H1 (cell line): ENCODE measurements around the gene PRKAB2. TPM values are rescaled to one million over a fixed set of nuclear protein-coding genes. Genes with fewer than 3 reads are reported as not detected.

Experiments
- CTCF ChIA-PET: fragments of 300-600 bp; sonication (Branson Sonifier 250); formaldehyde crosslinking; loops from one replicate; lab custom pipeline; 2021; ENCODE audit not compliant: partially characterized antibody; lab: Charles Lee
- POLR2A ChIA-PET: fragments of 300-600 bp; sonication (Branson Sonifier 250); formaldehyde crosslinking; loops from one replicate; lab custom pipeline; 2021; ENCODE audit warnings: inconsistent platforms; ENCODE audit not compliant: partially characterized antibody; lab: Charles Lee
- DNase-seq, 2 experiments: peaks; one replicate each; pipeline versions ENCODE4 v3.0.0 to v3.0.0-alpha.2; 2010 to 2022; ENCODE audit warnings: low spot score in 2 of 2, low read depth in 1 of 2, mixed read lengths in 1 of 2
- FAIRE-seq: peaks from 2 replicates; lab custom pipeline; 2011; peaks lifted over from hg19 to GRCh38; lab: Jason Lieb, UNC
- H2AFZ ChIP-seq: 2 replicates; pipeline ENCODE4 v1.8.1; 2012; ENCODE audit warnings: low read length, inconsistent platforms
- H2AK5ac ChIP-seq: 2 replicates; pipeline ENCODE4 v1.6.1; 2013; ENCODE audit warnings: low read depth, low read length
- H2BK120ac ChIP-seq: replicated peaks from 2 replicates; pipeline ENCODE3; 2013; ENCODE audit warnings: low read depth, low read length, inconsistent platforms
- H2BK12ac ChIP-seq: 2 replicates; pipeline ENCODE4 v1.6.1; 2013; ENCODE audit warnings: low read depth, low read length
- H2BK15ac ChIP-seq: 2 replicates; pipeline ENCODE4 v1.6.1; 2013; ENCODE audit warnings: low read length
- H2BK20ac ChIP-seq: 2 replicates; pipeline ENCODE4 v1.6.1; 2013; ENCODE audit warnings: low read length
- H2BK5ac ChIP-seq: 2 replicates; pipeline ENCODE4 v1.6.1; 2013; ENCODE audit warnings: low read depth, low read length
- H3K14ac ChIP-seq: 2 replicates; pipeline ENCODE4 v1.6.1; 2013; ENCODE audit warnings: inconsistent platforms; ENCODE audit not compliant: insufficient read length
- H3K18ac ChIP-seq: 2 replicates; pipeline ENCODE4 v1.6.1; 2013; ENCODE audit warnings: low read length; ENCODE audit errors: extremely low read depth
- H3K23ac ChIP-seq: 2 replicates; pipeline ENCODE4 v1.6.1; 2013; ENCODE audit warnings: inconsistent platforms; ENCODE audit not compliant: insufficient read length
- H3K23me2 ChIP-seq: 2 replicates; pipeline ENCODE4 v1.6.1; 2013; ENCODE audit warnings: low read depth, low read length
- H3K27ac ChIP-seq: 2 replicates; pipeline ENCODE4 v1.6.1; 2011; ENCODE audit warnings: low read depth, low read length, inconsistent platforms
- H3K27me3 ChIP-seq, 4 experiments: replicated peaks in 1 of 4; 1 replicate in 1 of 4; 2 replicates in 3 of 4; pipeline versions ENCODE4 v1.6.1 to v1.8.1; 2011 to 2013; ENCODE audit warnings: low read length in 3 of 4, mild to moderate bottlenecking in 3 of 4, inconsistent platforms in 2 of 4, mixed read lengths in 2 of 4, moderate library complexity in 1 of 4; ENCODE audit not compliant: control insufficient read depth in 3 of 4, insufficient read depth in 3 of 4; ENCODE audit errors: extremely low read depth in 1 of 4
- H3K36me3 ChIP-seq, 4 experiments: 2 replicates each; pipeline versions ENCODE4 v1.6.1 to v1.8.1; 2011 to 2013; ENCODE audit warnings: mild to moderate bottlenecking in 4 of 4, low read length in 3 of 4, moderate library complexity in 2 of 4, control low read depth in 1 of 4, inconsistent platforms in 1 of 4; ENCODE audit not compliant: insufficient read depth in 4 of 4, control insufficient read depth in 2 of 4
- H3K4ac ChIP-seq: replicated peaks from 2 replicates; pipeline ENCODE3; 2013; ENCODE audit warnings: low read length, low read depth, mixed read lengths, inconsistent platforms; ENCODE audit not compliant: insufficient read length
- H3K4me1 ChIP-seq, 4 experiments: replicated peaks in 1 of 4; 1 replicate in 1 of 4; 2 replicates in 3 of 4; pipeline versions ENCODE4 v1.6.1 to v1.8.1; 2011 to 2013; ENCODE audit warnings: low read length in 3 of 4, inconsistent platforms in 2 of 4, mixed read lengths in 1 of 4; ENCODE audit not compliant: insufficient read depth in 4 of 4, control insufficient read depth in 3 of 4
- H3K4me2 ChIP-seq, 2 experiments: 2 replicates each; pipeline versions ENCODE4 v1.6.1 to v1.8.1; 2011 to 2013; ENCODE audit warnings: low read depth in 2 of 2, low read length in 2 of 2, control low read depth in 1 of 2, inconsistent platforms in 1 of 2, mild to moderate bottlenecking in 1 of 2; ENCODE audit not compliant: insufficient read depth in 1 of 2
- H3K4me3 ChIP-seq, 4 experiments: fragments of 200-600, 300-600 bp in 1 of 4; sonication (generic), shearing (Covaris generic), sonication (Bioruptor Twin) in 1 of 4; 2 replicates each; pipeline versions ENCODE4 v1.5.1 to v1.8.1; 2011 to 2016; ENCODE audit warnings: low read length in 4 of 4, low read depth in 3 of 4, control low read depth in 2 of 4, inconsistent platforms in 2 of 4, mild to moderate bottlenecking in 2 of 4, mixed read lengths in 1 of 4, moderate library complexity in 1 of 4; ENCODE audit not compliant: insufficient read depth in 2 of 4; ENCODE audit errors: extremely low read depth in 1 of 4
- H3K56ac ChIP-seq: replicated peaks from 2 replicates; pipeline ENCODE3; 2013; ENCODE audit warnings: low read depth, mild to moderate bottlenecking, mixed read lengths, low read length, inconsistent platforms; ENCODE audit not compliant: insufficient read length
- H3K79me1 ChIP-seq: 2 replicates; pipeline ENCODE4 v1.6.1; 2013; ENCODE audit warnings: low read depth, low read length, control low read depth
- H3K79me2 ChIP-seq, 2 experiments: 2 replicates each; pipeline versions ENCODE4 v1.6.1 to v1.8.1; 2012 to 2013; ENCODE audit warnings: low read length in 2 of 2, mild to moderate bottlenecking in 2 of 2, inconsistent platforms in 1 of 2; ENCODE audit not compliant: insufficient read depth in 2 of 2, control insufficient read depth in 1 of 2
- H3K9ac ChIP-seq, 4 experiments: replicated peaks in 1 of 4; 1 replicate in 1 of 4; 2 replicates in 3 of 4; pipeline versions ENCODE4 v1.6.1 to v1.8.1; 2011 to 2013; ENCODE audit warnings: low read depth in 3 of 4, low read length in 3 of 4, control low read depth in 2 of 4, mild to moderate bottlenecking in 2 of 4, moderate library complexity in 2 of 4, inconsistent platforms in 1 of 4; ENCODE audit errors: extremely low read depth in 1 of 4
- H3K9me3 ChIP-seq, 2 experiments: 2 replicates each; pipeline versions ENCODE4 v1.6.1 to v1.8.1; 2012 to 2013; ENCODE audit warnings: mild to moderate bottlenecking in 2 of 2, moderate library complexity in 2 of 2, control low read depth in 1 of 2, inconsistent platforms in 1 of 2, low read depth in 1 of 2, low read length in 1 of 2, mixed read lengths in 1 of 2; ENCODE audit not compliant: insufficient read depth in 2 of 2
- H4K20me1 ChIP-seq, 2 experiments: replicated peaks in 1 of 2; 2 replicates each; pipeline versions ENCODE3 to v1.8.1; 2011 to 2013; ENCODE audit warnings: inconsistent platforms in 2 of 2, low read length in 2 of 2, mild to moderate bottlenecking in 1 of 2; ENCODE audit not compliant: insufficient read depth in 2 of 2, control insufficient read depth in 1 of 2
- H4K5ac ChIP-seq: 2 replicates; pipeline ENCODE4 v1.6.1; 2013; ENCODE audit warnings: low read length, low read depth, mixed read lengths, inconsistent platforms; ENCODE audit not compliant: insufficient read length
- H4K8ac ChIP-seq: 2 replicates; pipeline ENCODE4 v1.8.0; 2013; ENCODE audit warnings: mild to moderate bottlenecking, moderate library complexity, low read length, inconsistent platforms; ENCODE audit not compliant: insufficient read depth; ENCODE audit errors: extremely low read depth
- H4K91ac ChIP-seq: replicated peaks from 2 replicates; pipeline ENCODE3; 2013; ENCODE audit warnings: low read length, mixed read lengths, inconsistent platforms; ENCODE audit not compliant: insufficient read length
- EP300 ChIP-seq, 2 experiments: IDR thresholded peaks; 1 replicate in 1 of 2; 2 replicates in 1 of 2; pipeline ENCODE4 v1.6.1; 2011 to 2012; ENCODE audit warnings: low read depth in 2 of 2, low read length in 2 of 2, mild to moderate bottlenecking in 2 of 2, borderline replicate concordance in 1 of 2, inconsistent platforms in 1 of 2, moderate library complexity in 1 of 2
- KDM1A ChIP-seq: fragments of 200-600, 300-600 bp; sonication (generic); IDR thresholded peaks from 2 replicates; pipeline ENCODE4 v1.7.1; 2016; ENCODE audit warnings: mild to moderate bottlenecking, low read length, borderline replicate concordance
- KDM5A ChIP-seq: fragments of 200-600 bp; IDR thresholded peaks from 2 replicates; pipeline ENCODE4 v1.7.1; 2012; ENCODE audit warnings: mild to moderate bottlenecking, low read length, inconsistent platforms, mixed read lengths
- RBBP5 ChIP-seq: IDR thresholded peaks from 2 replicates; pipeline ENCODE4 v1.7.1; 2012; ENCODE audit warnings: low read depth, mild to moderate bottlenecking, inconsistent platforms, low read length, moderate library complexity, borderline replicate concordance
- SP4 ChIP-seq: IDR thresholded peaks from 2 replicates; pipeline ENCODE4 v1.6.1; 2012; ENCODE audit warnings: low read length, inconsistent platforms
- TEAD4 ChIP-seq: IDR thresholded peaks from 2 replicates; pipeline ENCODE4 v1.6.1; 2012; ENCODE audit warnings: low read depth, low read length, inconsistent platforms, mixed read lengths
- WGBS, 2 experiments: shearing (Covaris generic) in 1 of 2; methylation state at CpG; one replicate each; pipeline versions ENCODE4 v1.1.6 to v1.1.7; 2013 to 2015; ENCODE audit warnings: low lambda C conversion rate in 2 of 2, mixed read lengths in 2 of 2, inconsistent platforms in 1 of 2, low coverage in 1 of 2, missing lambda C conversion rate in 1 of 2; ENCODE audit not compliant: insufficient replicate concordance in 2 of 2, insufficient coverage in 1 of 2, insufficient read length in 1 of 2; ENCODE audit errors: extremely low coverage in 1 of 2, missing lambda C conversion rate in 1 of 2; 5-methylcytosine and 5-hydroxymethylcytosine counted together
- polyA plus RNA-seq, 7 experiments: library from polyadenylated mRNA; depleted of rRNA in 3 of 7; stranded (reverse) in 5 of 7; unstranded in 2 of 7; fragments of >200 nt in 5 of 7; fragments of 200-250 nt in 2 of 7; gene quantifications; 1 replicate in 5 of 7; 2 replicates in 1 of 7; 4 replicates in 1 of 7; pipeline versions ENCODE4 v1.2.1 to v1.2.3, GENCODE V29; 2011 to 2013; ENCODE audit warnings: missing spikeins in 2 of 7, mixed read lengths in 2 of 7
- total RNA-seq: library from RNA; stranded (reverse); fragmentation: NEBNext Ultra II Directional; extraction: Animal tissue kit (Norgen Biotek cat#: 25700); gene quantifications from 2 replicates; pipeline ENCODE4 v1.2.1, GENCODE V29; 2021

PRKAB2 gene
- total and polyA plus RNA-seq, 2 of the 8 experiments (the other 6 are each of a cell fraction or from before 2014, with no cell fraction given), result 15.0 to 18.9 TPM

GRCh38 chr1:147189514-147189913, 17.2 kb upstream of the PRKAB2 start:
- H4K91ac ChIP-seq, result no peak overlapping the region
- H2AFZ ChIP-seq, result no peak overlapping the region
- WGBS, 2 experiments, result 85% methylated on average over 2 of the region's 2 CpGs; no CpG with 5 or more reads in 1 of the 2 experiments
- no peak overlapping the region for H2BK20ac ChIP-seq
- H4K20me1 ChIP-seq, result peaks cover 0 to 2% of the 10 kb centered on the region in 2 experiments
- no peak for DNase-seq
- H3K18ac ChIP-seq, result no peak overlapping the region
- no peaks in the 10 kb centered on the region for H3K36me3 ChIP-seq
- H2BK15ac ChIP-seq, result no peak overlapping the region
- no peaks in the 10 kb centered on the region for H3K79me2 ChIP-seq
- H2AK5ac ChIP-seq, result no peak overlapping the region
- no peaks in the 10 kb centered on the region for H3K79me1 ChIP-seq
- TF ChIP-seq EP300 (IDR thresholded peaks at IDR 0.05; ENCODE audit: borderline replicate concordance in 1 of 2, low read depth in 2 of 2, low read length in 2 of 2) (no peak), KDM5A (no peak), KDM1A (no peak), TEAD4 (no peak), RBBP5 (no peak), SP4 (no peak)
- TF ChIP-seq, all 59 proteins: peak for 0
- Histone ChIP-seq H3K14ac (no peak overlapping the region), H3K56ac (no peak overlapping the region), H2BK5ac (no peak overlapping the region), H2BK12ac (no peak overlapping the region), H4K8ac (no peak overlapping the region), H3K4me3 (no peak overlapping the region), H3K4me2 (no peak overlapping the region), H3K27me3 (no peaks in the 10 kb centered on the region), H3K27ac (no peak overlapping the region), H2BK120ac (no peak overlapping the region), H4K5ac (no peak overlapping the region), H3K4ac (no peak overlapping the region), H3K9me3 (no peaks in the 10 kb centered on the region), H3K23ac (peak overlapping the region; percentile 32), H3K23me2 (no peaks in the 10 kb centered on the region), H3K4me1 (no peaks in the 10 kb centered on the region), H3K9ac (no peak overlapping the region)
- ChIA-PET CTCF (interaction anchor here (1.4 kb wide), 1 partner anchor 16 kb away, joined by 4 read pairs; no protein-coding TSS in a partner anchor), POLR2A (interaction anchor here (1.0 kb wide), 1 partner anchor 11 kb away, joined by 3 read pairs; no protein-coding TSS in a partner anchor)
- no peak for FAIRE-seq
